ENCODE results near the gene RUFY3. TPM values are rescaled to one million over a fixed set of nuclear protein-coding genes. Genes with fewer than 3 reads are reported as not detected.

RUFY3 gene
- polyA plus RNA-seq, 3 donors: 11.1 to 37.3 (median 12.5) TPM

- WGBS (ENCODE audit: insufficient coverage): no CpG with 5 or more reads among the region's 7 CpGs
- Histone ChIP-seq H3K27me3 (ENCODE audit: control insufficient read depth in 2 of 2, insufficient read depth in 2 of 2, low read length in 2 of 2) (no peaks in the 10 kb centered on the region), H2AFZ (ENCODE audit: insufficient read depth, low read depth, low read length, poor library complexity, severe bottlenecking) (no peak overlapping the region), H3K9me3 (replicated peaks in 1 of 2; ENCODE audit: control insufficient read depth in 1 of 2, insufficient read depth in 1 of 2, low read length in 2 of 2) (no peaks in the 10 kb centered on the region), H3K4me2 (replicated peaks; ENCODE audit: extremely low read depth, low read length, poor library complexity, severe bottlenecking) (no peak overlapping the region), H3K9ac (ENCODE audit: insufficient read depth, low read length, poor library complexity, severe bottlenecking) (no peak overlapping the region), H3K36me3 (replicated peaks in 1 of 2; ENCODE audit: control insufficient read depth in 1 of 2, insufficient read depth in 2 of 2, low read length in 2 of 2) (no peaks in the 10 kb centered on the region), H3K4me3 (replicated peaks in 1 of 3; ENCODE audit: low read depth in 2 of 3, low read length in 3 of 3) (no peak overlapping the region), H3K4me1 (ENCODE audit: control insufficient read depth in 1 of 2, insufficient read depth in 2 of 2, low read length in 2 of 2) (peaks cover 6 to 11% of the 10 kb centered on the region in 2 donors), H4K20me1 (ENCODE audit: insufficient read depth, low read length) (no peaks in the 10 kb centered on the region), H3K27ac (ENCODE audit: low read depth in 1 of 2, low read length in 2 of 2) (no peak overlapping the region), H3K79me2 (ENCODE audit: insufficient read depth, low read length) (peaks cover 38% of the 10 kb centered on the region)
- peaks cover 25% of the 10 kb centered on the region for H3K4me1 Mint-ChIP-seq
- peaks cover 0 to 6% of the 10 kb centered on the region in 2 donors for H3K36me3 Mint-ChIP-seq
- DNase-seq: peak in 1 of 3 donors; percentile 15
- H3K27ac Mint-ChIP-seq: peak overlapping the region in 1 of 7 donors; percentile 18
- H3K27me3 Mint-ChIP-seq (ENCODE audit: low read depth in 3 of 3): peaks cover 0 to under 1% (median 0%) of the 10 kb centered on the region in 3 donors
- H3K9me3 Mint-ChIP-seq: peaks cover 0 to 2% (median 0%) of the 10 kb centered on the region in 7 donors
- intact Hi-C loops (cut with micrococcal nuclease): no loop called here
- TF ChIP-seq CTCF (IDR thresholded peaks at IDR 0.05): no peak
- no peak overlapping the region for H3K4me3 Mint-ChIP-seq
Observed at GRCh38 chr4:70722199-70722791, 531 bp downstream of the RUFY3 start.

GRCh38 chr4:70724463-70724862 is 2.7 kb downstream of the RUFY3 start:
- no peak overlapping the region for H3K4me3 ChIP-seq (replicated peaks in 1 of 3; ENCODE audit: low read depth in 2 of 3, low read length in 3 of 3)
- no peak for TF ChIP-seq CTCF (IDR thresholded peaks at IDR 0.05)
- H3K9me3 Mint-ChIP-seq: peaks cover 0 to 2% (median 0%) of the 10 kb centered on the region in 7 donors
- peaks cover 0 to 6% of the 10 kb centered on the region in 2 donors for H3K36me3 Mint-ChIP-seq
- no peaks in the 10 kb centered on the region for H3K36me3 ChIP-seq (replicated peaks in 1 of 2; ENCODE audit: control insufficient read depth in 1 of 2, insufficient read depth in 2 of 2, low read length in 2 of 2)
- H3K27me3 ChIP-seq (ENCODE audit: control insufficient read depth in 2 of 2, insufficient read depth in 2 of 2, low read length in 2 of 2): no peaks in the 10 kb centered on the region
- H3K4me2 ChIP-seq (replicated peaks; ENCODE audit: extremely low read depth, low read length, poor library complexity, severe bottlenecking): no peak overlapping the region
- no peak for DNase-seq
- peaks cover 30% of the 10 kb centered on the region for H3K79me2 ChIP-seq (ENCODE audit: insufficient read depth, low read length)
- WGBS (ENCODE audit: insufficient coverage): no CpG with 5 or more reads among the region's 3 CpGs
- H3K27me3 Mint-ChIP-seq (ENCODE audit: low read depth in 3 of 3): peaks cover 0 to 2% (median 0%) of the 10 kb centered on the region in 3 donors
- no peak overlapping the region for H3K27ac ChIP-seq (ENCODE audit: low read depth in 1 of 2, low read length in 2 of 2)
- intact Hi-C loops (cut with micrococcal nuclease): no loop called here
- no peak overlapping the region for H3K27ac Mint-ChIP-seq
- no peak overlapping the region for H2AFZ ChIP-seq (ENCODE audit: insufficient read depth, low read depth, low read length, poor library complexity, severe bottlenecking)
- no peaks in the 10 kb centered on the region for H3K9me3 ChIP-seq (replicated peaks in 1 of 2; ENCODE audit: control insufficient read depth in 1 of 2, insufficient read depth in 1 of 2, low read length in 2 of 2)
- H3K4me3 Mint-ChIP-seq: no peak overlapping the region
- no peaks in the 10 kb centered on the region for H4K20me1 ChIP-seq (ENCODE audit: insufficient read depth, low read length)
- peaks cover 7 to 10% of the 10 kb centered on the region in 2 donors for H3K4me1 ChIP-seq (ENCODE audit: control insufficient read depth in 1 of 2, insufficient read depth in 2 of 2, low read length in 2 of 2)
- H3K9ac ChIP-seq (ENCODE audit: insufficient read depth, low read length, poor library complexity, severe bottlenecking): no peak overlapping the region
- H3K4me1 Mint-ChIP-seq: peaks cover 22% of the 10 kb centered on the region

Data from CD14-positive monocyte (primary cell).